Natural killer cell (primary cell): ENCODE results near the gene MEX3C. TPM values are rescaled to one million over a fixed set of nuclear protein-coding genes. Genes with fewer than 3 reads are reported as not detected.

ENCODE experiments used
- ATAC-seq, 3 donors: fragments of 150-1000 bp in 2 of 3; fragments of 200-7000 bp in 1 of 3; cut with Tn5 transposase; 1 replicate in 1 of 3; 2 replicates in 2 of 3; pipeline ENCODE4 v1.10.0; 2021; ENCODE audit warnings: mild to moderate bottlenecking in 2 of 3, moderate library complexity in 2 of 3
- DNase-seq, 2 donors: peaks; one replicate each; pipeline versions ENCODE4 v3.0.0 to v3.0.0-alpha.2; 2013 to 2021; ENCODE audit warnings: mixed read lengths in 1 of 2
- H3K27ac ChIP-seq: one replicate; pipeline ENCODE4 v1.5.1; 2013; ENCODE audit warnings: mild to moderate bottlenecking, low read length
- H3K27me3 ChIP-seq: one replicate; pipeline ENCODE4 v1.6.1; 2013; ENCODE audit warnings: low read length; ENCODE audit not compliant: control insufficient read depth, insufficient read depth
- H3K36me3 ChIP-seq: one replicate; pipeline ENCODE4 v1.6.1; 2013; ENCODE audit warnings: low read length; ENCODE audit not compliant: control insufficient read depth, insufficient read depth
- H3K4me1 ChIP-seq: one replicate; pipeline ENCODE4 v1.6.1; 2013; ENCODE audit warnings: low read length; ENCODE audit not compliant: control insufficient read depth, insufficient read depth
- H3K4me3 ChIP-seq: one replicate; pipeline ENCODE4 v1.5.1; 2013; ENCODE audit warnings: low read length
- H3K9me3 ChIP-seq: one replicate; pipeline ENCODE4 v1.6.1; 2013; ENCODE audit warnings: low read length; ENCODE audit not compliant: control insufficient read depth, insufficient read depth
- H3K27ac Mint-ChIP-seq, 2 donors: one replicate each; pipeline ENCODE4 v1.8.0; 2022; ENCODE audit warnings: mild to moderate bottlenecking in 2 of 2, mixed read lengths in 2 of 2, moderate library complexity in 1 of 2
- H3K27me3 Mint-ChIP-seq, 2 donors: one replicate each; pipeline ENCODE4 v1.8.0; 2022; ENCODE audit warnings: low read depth in 2 of 2, mixed read lengths in 2 of 2
- H3K36me3 Mint-ChIP-seq: one replicate; pipeline ENCODE4 v1.8.0; 2022; ENCODE audit warnings: mixed read lengths
- H3K4me1 Mint-ChIP-seq, 2 donors: one replicate each; pipeline ENCODE4 v1.8.0; 2022; ENCODE audit warnings: mixed read lengths in 2 of 2
- H3K4me3 Mint-ChIP-seq: one replicate; pipeline ENCODE4 v1.8.0; 2022; ENCODE audit warnings: mild to moderate bottlenecking, moderate library complexity, mixed read lengths
- H3K9me3 Mint-ChIP-seq, 2 donors: one replicate each; pipeline ENCODE4 v1.8.0; 2022; ENCODE audit warnings: mixed read lengths in 2 of 2
- CTCF ChIP-seq: fragments of 200-600 bp; IDR thresholded peaks from one replicate; pipeline ENCODE4 v1.8.0; 2022; ENCODE audit warnings: antibody characterized with exemption
- WGBS: methylation state at CpG from one replicate; pipeline ENCODE4 v1.1.7; 2013; ENCODE audit warnings: missing lambda C conversion rate; ENCODE audit not compliant: insufficient coverage; 5-methylcytosine and 5-hydroxymethylcytosine counted together
- intact Hi-C: fragments of 100-400 bp; cut with micrococcal nuclease; formaldehyde crosslinking; loops from one replicate; pipeline ENCODE4 v1.14.2; 2022
- total RNA-seq, 4 donors: library from RNA; stranded (reverse); fragments of 120-200 nt in 1 of 4; gene quantifications; one replicate each; pipeline versions ENCODE4 v1.2.3 to v1.2.4, GENCODE V29; 2013 to 2022

MEX3C gene
- 100 to 1,000 TPM; 189 to 205 (median 202) TPM for total RNA-seq
- total RNA-seq (2013) = 143 TPM

- WGBS = under 1% methylated on average over 48 of the region's 51 CpGs
- no peaks in the 10 kb centered on the region for H3K36me3 Mint-ChIP-seq
- peak within 1 kb of the TSS; percentile 93 to 97 for H3K27ac Mint-ChIP-seq
- peak within 1 kb of the TSS; percentile 76 for H3K4me3 ChIP-seq
- TF ChIP-seq CTCF = no peak
- H3K27me3 ChIP-seq = no peaks in the 10 kb centered on the region
- no peaks in the 10 kb centered on the region for H3K27me3 Mint-ChIP-seq
- no peaks in the 10 kb centered on the region for H3K9me3 Mint-ChIP-seq
- peak; percentile 79 to 93 (median 79) for ATAC-seq
- H3K36me3 ChIP-seq = no peaks in the 10 kb centered on the region
- H3K27ac ChIP-seq = peak within 1 kb of the TSS; percentile 91
- H3K4me3 Mint-ChIP-seq = peak within 1 kb of the TSS; percentile 97
- peaks cover 61 to 63% of the 10 kb centered on the region in 2 donors for H3K4me1 Mint-ChIP-seq
- peaks cover 17% of the 10 kb centered on the region for H3K4me1 ChIP-seq
- no peaks in the 10 kb centered on the region for H3K9me3 ChIP-seq
- intact Hi-C loops = loop anchor here (5.0 kb wide), 2 partner anchors 166 to 321 kb away; partner anchors contain the start of genes ME2 and SMAD4
- DNase-seq = peak; percentile 99 to 100
These were observed at the start of gene MEX3C for GRCh38 chr18:51197661-51198424. MEX3C (minus strand) TSS chr18:51197681; CDS start chr18:51197320, 361 bp downstream.

- Mint-ChIP-seq H3K4me3 (no peak overlapping the region), H3K4me1 (peaks cover 1 to 10% of the 10 kb centered on the region in 2 donors), H3K27me3 (no peaks in the 10 kb centered on the region), H3K9me3 (no peaks in the 10 kb centered on the region), H3K27ac (no peak overlapping the region), H3K36me3 (no peaks in the 10 kb centered on the region)
- no peaks in the 10 kb centered on the region for H3K36me3 ChIP-seq
- H3K4me1 ChIP-seq = no peaks in the 10 kb centered on the region
- no peak for TF ChIP-seq CTCF
- intact Hi-C loops = no loop called here
- H3K27me3 ChIP-seq = no peaks in the 10 kb centered on the region
- DNase-seq (no peak), ATAC-seq (no peak)
- no peaks in the 10 kb centered on the region for H3K9me3 ChIP-seq
- H3K4me3 ChIP-seq = no peak overlapping the region
- H3K27ac ChIP-seq = no peak overlapping the region
- WGBS = 89% methylated on average over 3 of the region's 3 CpGs
These were observed 43.7 kb upstream of the MEX3C start for GRCh38 chr18:51241226-51241625.

GRCh38 chr18:51236225-51236624 lies 38.7 kb upstream of the MEX3C start:
- H3K4me3 Mint-ChIP-seq = no peak overlapping the region
- intact Hi-C loops = no loop called here
- no peaks in the 10 kb centered on the region for H3K36me3 Mint-ChIP-seq
- peaks cover 6% of the 10 kb centered on the region for H3K4me1 ChIP-seq
- H3K27me3 ChIP-seq = no peaks in the 10 kb centered on the region
- 100% methylated on average over 1 of the region's 2 CpGs for WGBS
- no peaks in the 10 kb centered on the region for H3K27me3 Mint-ChIP-seq
- DNase-seq (no peak), ATAC-seq (no peak)
- H3K4me1 Mint-ChIP-seq = peaks cover 23 to 27% of the 10 kb centered on the region in 2 donors
- no peak overlapping the region for H3K4me3 ChIP-seq
- no peak for TF ChIP-seq CTCF
- no peak overlapping the region for H3K27ac ChIP-seq
- H3K36me3 ChIP-seq = no peaks in the 10 kb centered on the region
- H3K9me3 ChIP-seq = no peaks in the 10 kb centered on the region
- H3K9me3 Mint-ChIP-seq = no peaks in the 10 kb centered on the region
- peak overlapping the region in 1 of 2 donors; percentile 77 for H3K27ac Mint-ChIP-seq
